Stimulated activated CD8-positive, alpha-beta memory T cell treated with anti-CD3 and anti-CD28 coated beads, Interleukin-12 subunit alpha, Interleukin-12 subunit beta, amount 100 ng/mL, for 24 hours (primary cell): ENCODE results near the gene KCNJ9.
"Not testable (repeated sequence)": the region's sequence is repeated elsewhere in the genome, so short reads cannot be mapped to it uniquely, and the experiment has no call there.

Source experiments
- DNase-seq: peaks from one replicate; pipeline ENCODE4 v3.0.0-alpha.2; 2020; ENCODE audit errors: extremely low read depth

The KCNJ9 gene

GRCh38 chr1:160081261-160081936 lies at the start of gene KCNJ9:
Gene KCNJ9 (plus strand): TSS chr1:160081538. CDS start chr1:160084031, 2,493 bp downstream.
- DNase-seq, result no peak

- DNase-seq, result no peak
Observed at GRCh38 chr1:160032165-160032820, 49.0 kb upstream of the KCNJ9 start.

GRCh38 chr1:160040476-160040875 lies 40.9 kb upstream of the KCNJ9 start:
- DNase-seq, result no peak

GRCh38 chr1:160043543-160043942 lies 37.8 kb upstream of the KCNJ9 start:
- DNase-seq, result no peak

GRCh38 chr1:160045653-160046052 lies 35.7 kb upstream of the KCNJ9 start:
- no peak for DNase-seq

- no peak for DNase-seq
Observed at GRCh38 chr1:160046494-160047110, 34.7 kb upstream of the KCNJ9 start.

- DNase-seq, result no peak
Observed at GRCh38 chr1:160047111-160047991, 34.0 kb upstream of the KCNJ9 start.

- DNase-seq, result no peak
Observed at GRCh38 chr1:160048335-160048734, 33.0 kb upstream of the KCNJ9 start.

- DNase-seq, result no peak
Observed at GRCh38 chr1:160049101-160049500, 32.2 kb upstream of the KCNJ9 start.

- not testable (repeated sequence) for DNase-seq
Observed at GRCh38 chr1:160050182-160050581, 31.2 kb upstream of the KCNJ9 start.

- no peak for DNase-seq
Observed at GRCh38 chr1:160050619-160051018, 30.7 kb upstream of the KCNJ9 start.

- no peak for DNase-seq
Observed at GRCh38 chr1:160052936-160053335, 28.4 kb upstream of the KCNJ9 start.

- DNase-seq, result no peak
Observed at GRCh38 chr1:160053548-160054365, 27.6 kb upstream of the KCNJ9 start.

- DNase-seq, result no peak
Observed at GRCh38 chr1:160056648-160057169, 24.6 kb upstream of the KCNJ9 start.

- no peak for DNase-seq
Observed at GRCh38 chr1:160058087-160058486, 23.3 kb upstream of the KCNJ9 start.

- DNase-seq, result no peak
Observed at GRCh38 chr1:160061369-160062229, 19.7 kb upstream of the KCNJ9 start.

GRCh38 chr1:160062230-160062532 lies 19.2 kb upstream of the KCNJ9 start:
- DNase-seq, result no peak

- DNase-seq, result no peak
Observed at GRCh38 chr1:160063176-160063575, 18.2 kb upstream of the KCNJ9 start.

- no peak for DNase-seq
Observed at GRCh38 chr1:160064164-160064563, 17.2 kb upstream of the KCNJ9 start.

GRCh38 chr1:160064746-160065145 lies 16.6 kb upstream of the KCNJ9 start:
- DNase-seq, result no peak
